SK-N-MC (cell line): ENCODE measurements around the gene FMN2.

Experiments
- DNase-seq: peaks from one replicate; pipeline ENCODE4 v3.0.0-alpha.2; 2011; ENCODE audit warnings: low read depth, low spot score
- H3K27ac ChIP-seq: fragments of 200-600 bp; sonication (generic); 2 replicates; pipeline ENCODE4 v1.5.1; 2016; ENCODE audit warnings: mixed run types
- H3K36me3 ChIP-seq: fragments of 200-600 bp; sonication (generic); 2 replicates; pipeline ENCODE4 v1.6.1; 2017; ENCODE audit warnings: antibody characterized with exemption, low read length, mixed read lengths; ENCODE audit not compliant: insufficient read depth
- H3K4me3 ChIP-seq: fragments of 200-600 bp; sonication (generic); 2 replicates; pipeline ENCODE4 v1.5.1; 2016
- H3K9ac ChIP-seq: fragments of 200-600 bp; sonication (generic); 2 replicates; pipeline ENCODE4 v1.8.0; 2017; ENCODE audit warnings: mixed run types, mixed read lengths; ENCODE audit not compliant: insufficient read length
- H3K9me3 ChIP-seq: fragments of 200-600 bp; sonication (generic); 2 replicates; pipeline ENCODE4 v1.6.1; 2017; ENCODE audit warnings: low read depth, mild to moderate bottlenecking, antibody characterized with exemption, low read length, moderate library complexity, mixed read lengths
- EZH2 ChIP-seq: fragments of 200-600 bp; sonication (generic); IDR thresholded peaks from one replicate; pipeline ENCODE4 v1.6.1; 2017; ENCODE audit warnings: antibody characterized with exemption
- FOXP2 ChIP-seq: optimal IDR thresholded peaks from 2 replicates; pipeline ENCODE3; 2011; ENCODE audit warnings: mild to moderate bottlenecking, moderate library complexity; ENCODE audit not compliant: insufficient read depth; ENCODE audit errors: extremely low read length, control extremely low read depth
- POLR2AphosphoS5 ChIP-seq: IDR thresholded peaks from 2 replicates; pipeline ENCODE4 v1.6.1; 2012; ENCODE audit warnings: mild to moderate bottlenecking, low read depth, low read length, borderline replicate concordance

FMN2 gene

GRCh38 chr1:240495601-240496000 is 403.9 kb downstream of the FMN2 start:
- TF ChIP-seq POLR2AphosphoS5 (no peak), EZH2 (no peak), FOXP2 (no peak)
- DNase-seq: no peak
- Histone ChIP-seq H3K36me3 (no peaks in the 10 kb centered on the region), H3K9me3 (no peaks in the 10 kb centered on the region), H3K4me3 (no peak overlapping the region), H3K27ac (no peak overlapping the region), H3K9ac (no peak overlapping the region)

- DNase-seq: no peak
- Histone ChIP-seq H3K9ac (no peak overlapping the region), H3K36me3 (no peaks in the 10 kb centered on the region), H3K4me3 (no peak overlapping the region), H3K9me3 (no peaks in the 10 kb centered on the region), H3K27ac (no peak overlapping the region)
- TF ChIP-seq EZH2 (no peak), FOXP2 (no peak), POLR2AphosphoS5 (no peak)
These were observed 404.7 kb downstream of the FMN2 start for GRCh38 chr1:240496356-240496755.

- Histone ChIP-seq H3K27ac (no peak overlapping the region), H3K36me3 (no peaks in the 10 kb centered on the region), H3K9me3 (no peaks in the 10 kb centered on the region), H3K4me3 (no peak overlapping the region), H3K9ac (no peak overlapping the region)
- TF ChIP-seq POLR2AphosphoS5 (no peak), FOXP2 (no peak), EZH2 (no peak)
- DNase-seq: no peak
These were observed 405.3 kb downstream of the FMN2 start for GRCh38 chr1:240496941-240497340.

- H3K36me3 ChIP-seq: no peaks in the 10 kb centered on the region
- H3K9ac ChIP-seq: no peak overlapping the region
- no peaks in the 10 kb centered on the region for H3K9me3 ChIP-seq
- H3K27ac ChIP-seq: no peak overlapping the region
- TF ChIP-seq EZH2 (no peak), POLR2AphosphoS5 (no peak), FOXP2 (no peak)
- no peak for DNase-seq
- H3K4me3 ChIP-seq: no peak overlapping the region
These were observed 406.2 kb downstream of the FMN2 start for GRCh38 chr1:240497908-240498307.

GRCh38 chr1:240498335-240498734 is 406.7 kb downstream of the FMN2 start:
- H3K27ac ChIP-seq: no peak overlapping the region
- no peak overlapping the region for H3K4me3 ChIP-seq
- TF ChIP-seq EZH2: no peak
- no peak for TF ChIP-seq POLR2AphosphoS5
- TF ChIP-seq FOXP2: no peak
- DNase-seq: no peak
- no peaks in the 10 kb centered on the region for H3K9me3 ChIP-seq
- no peaks in the 10 kb centered on the region for H3K36me3 ChIP-seq
- H3K9ac ChIP-seq: no peak overlapping the region

- H3K9me3 ChIP-seq: no peaks in the 10 kb centered on the region
- H3K4me3 ChIP-seq: no peak overlapping the region
- no peak overlapping the region for H3K27ac ChIP-seq
- no peaks in the 10 kb centered on the region for H3K36me3 ChIP-seq
- DNase-seq: no peak
- TF ChIP-seq FOXP2 (no peak), EZH2 (no peak), POLR2AphosphoS5 (no peak)
- H3K9ac ChIP-seq: no peak overlapping the region
These were observed 407.3 kb downstream of the FMN2 start for GRCh38 chr1:240499012-240499411.

- no peak for DNase-seq
- Histone ChIP-seq H3K27ac (no peak overlapping the region), H3K9me3 (no peaks in the 10 kb centered on the region), H3K9ac (no peak overlapping the region), H3K4me3 (no peak overlapping the region), H3K36me3 (no peaks in the 10 kb centered on the region)
- TF ChIP-seq EZH2 (no peak), POLR2AphosphoS5 (no peak), FOXP2 (no peak)
These were observed 409.0 kb downstream of the FMN2 start for GRCh38 chr1:240500647-240501046.

- Histone ChIP-seq H3K9ac (no peak overlapping the region), H3K36me3 (no peaks in the 10 kb centered on the region), H3K27ac (no peak overlapping the region), H3K4me3 (no peak overlapping the region), H3K9me3 (no peaks in the 10 kb centered on the region)
- no peak for TF ChIP-seq EZH2
- no peak for DNase-seq
These were observed 409.4 kb downstream of the FMN2 start for GRCh38 chr1:240501115-240501514.

- H3K36me3 ChIP-seq: no peaks in the 10 kb centered on the region
- no peak for TF ChIP-seq POLR2AphosphoS5
- TF ChIP-seq EZH2: no peak
- TF ChIP-seq FOXP2: no peak
- DNase-seq: no peak
- no peaks in the 10 kb centered on the region for H3K9me3 ChIP-seq
- H3K4me3 ChIP-seq: no peak overlapping the region
- no peak overlapping the region for H3K27ac ChIP-seq
- no peak overlapping the region for H3K9ac ChIP-seq
These were observed 411.4 kb downstream of the FMN2 start for GRCh38 chr1:240503036-240503435.

- Histone ChIP-seq H3K9me3 (no peaks in the 10 kb centered on the region), H3K36me3 (no peaks in the 10 kb centered on the region)
These were observed 411.9 kb downstream of the FMN2 start for GRCh38 chr1:240503558-240503957.

More at GRCh38 chr1:240503558-240503957, 411.9 kb downstream of the FMN2 start:
- Histone ChIP-seq H3K9ac (no peak overlapping the region), H3K27ac (no peak overlapping the region), H3K4me3 (no peak overlapping the region)
- DNase-seq: no peak
- TF ChIP-seq FOXP2 (no peak), POLR2AphosphoS5 (no peak), EZH2 (no peak)
